ENCODE results near the gene MIS18A.
"Not testable (repeated sequence)": the region's sequence is repeated elsewhere in the genome, so short reads cannot be mapped to it uniquely, and the experiment has no call there.

MIS18A gene

GRCh38 chr21:32278518-32279376 is at the start of gene MIS18A:
Gene MIS18A (minus strand): TSS chr21:32279049. CDS start chr21:32279014, 35 bp downstream.
- DNase-seq (ENCODE audit: low spot score), result peak; percentile 91

GRCh38 chr21:32328595-32328994 is 49.7 kb upstream of the MIS18A start:
- DNase-seq (ENCODE audit: low spot score), result no peak

GRCh38 chr21:32325706-32326105 is 46.9 kb upstream of the MIS18A start:
- peak; percentile 89 for DNase-seq (ENCODE audit: low spot score)

- no peak for DNase-seq (ENCODE audit: low spot score)
Measured at GRCh38 chr21:32322676-32323075, 43.8 kb upstream of the MIS18A start.

- DNase-seq (ENCODE audit: low spot score), result no peak
Measured at GRCh38 chr21:32322103-32322502, 43.3 kb upstream of the MIS18A start.

- no peak for DNase-seq (ENCODE audit: low spot score)
Measured at GRCh38 chr21:32321480-32321879, 42.6 kb upstream of the MIS18A start.

- no peak for DNase-seq (ENCODE audit: low spot score)
Measured at GRCh38 chr21:32320726-32321125, 41.9 kb upstream of the MIS18A start.

GRCh38 chr21:32320059-32320458 is 41.2 kb upstream of the MIS18A start:
- DNase-seq (ENCODE audit: low spot score), result peak; percentile 66

GRCh38 chr21:32319012-32319411 is 40.2 kb upstream of the MIS18A start:
- DNase-seq (ENCODE audit: low spot score), result no peak

- DNase-seq (ENCODE audit: low spot score), result no peak
Measured at GRCh38 chr21:32317726-32318125, 38.9 kb upstream of the MIS18A start.

- DNase-seq (ENCODE audit: low spot score), result no peak
Measured at GRCh38 chr21:32316361-32317215, 37.7 kb upstream of the MIS18A start.

GRCh38 chr21:32315511-32316281 is 36.8 kb upstream of the MIS18A start:
- no peak for DNase-seq (ENCODE audit: low spot score)

GRCh38 chr21:32314806-32315205 is 36.0 kb upstream of the MIS18A start:
- no peak for DNase-seq (ENCODE audit: low spot score)

- no peak for DNase-seq (ENCODE audit: low spot score)
Measured at GRCh38 chr21:32312976-32313375, 34.1 kb upstream of the MIS18A start.

GRCh38 chr21:32312326-32312725 is 33.5 kb upstream of the MIS18A start:
- no peak for DNase-seq (ENCODE audit: low spot score)

GRCh38 chr21:32311621-32312020 is 32.8 kb upstream of the MIS18A start:
- no peak for DNase-seq (ENCODE audit: low spot score)

- DNase-seq (ENCODE audit: low spot score), result not testable (repeated sequence)
Measured at GRCh38 chr21:32310976-32311375, 32.1 kb upstream of the MIS18A start.

GRCh38 chr21:32309906-32310460 is 31.1 kb upstream of the MIS18A start:
- DNase-seq (ENCODE audit: low spot score), result no peak

- no peak for DNase-seq (ENCODE audit: low spot score)
Measured at GRCh38 chr21:32308696-32309095, 29.8 kb upstream of the MIS18A start.

- DNase-seq (ENCODE audit: low spot score), result no peak
Measured at GRCh38 chr21:32307706-32308105, 28.9 kb upstream of the MIS18A start.

GRCh38 chr21:32306021-32306780 is 27.4 kb upstream of the MIS18A start:
- DNase-seq (ENCODE audit: low spot score), result peak; percentile 97

Data from pons (tissue), 1 donor.